Measurements from ENCODE around the gene CHTOP. TPM values are rescaled to one million over a fixed set of nuclear protein-coding genes. Genes with fewer than 3 reads are reported as not detected.
A peak's percentile ranks its signal among the peaks of the same experiment; 100 is the strongest.
"Not testable (repeated sequence)": the region's sequence is repeated elsewhere in the genome, so short reads cannot be mapped to it uniquely, and the experiment has no call there.

CHTOP gene
- 63.7 and 69.4 TPM in 2 replicates for total RNA-seq (2014; rRNA removed; shearing (Covaris generic))

DNA sequence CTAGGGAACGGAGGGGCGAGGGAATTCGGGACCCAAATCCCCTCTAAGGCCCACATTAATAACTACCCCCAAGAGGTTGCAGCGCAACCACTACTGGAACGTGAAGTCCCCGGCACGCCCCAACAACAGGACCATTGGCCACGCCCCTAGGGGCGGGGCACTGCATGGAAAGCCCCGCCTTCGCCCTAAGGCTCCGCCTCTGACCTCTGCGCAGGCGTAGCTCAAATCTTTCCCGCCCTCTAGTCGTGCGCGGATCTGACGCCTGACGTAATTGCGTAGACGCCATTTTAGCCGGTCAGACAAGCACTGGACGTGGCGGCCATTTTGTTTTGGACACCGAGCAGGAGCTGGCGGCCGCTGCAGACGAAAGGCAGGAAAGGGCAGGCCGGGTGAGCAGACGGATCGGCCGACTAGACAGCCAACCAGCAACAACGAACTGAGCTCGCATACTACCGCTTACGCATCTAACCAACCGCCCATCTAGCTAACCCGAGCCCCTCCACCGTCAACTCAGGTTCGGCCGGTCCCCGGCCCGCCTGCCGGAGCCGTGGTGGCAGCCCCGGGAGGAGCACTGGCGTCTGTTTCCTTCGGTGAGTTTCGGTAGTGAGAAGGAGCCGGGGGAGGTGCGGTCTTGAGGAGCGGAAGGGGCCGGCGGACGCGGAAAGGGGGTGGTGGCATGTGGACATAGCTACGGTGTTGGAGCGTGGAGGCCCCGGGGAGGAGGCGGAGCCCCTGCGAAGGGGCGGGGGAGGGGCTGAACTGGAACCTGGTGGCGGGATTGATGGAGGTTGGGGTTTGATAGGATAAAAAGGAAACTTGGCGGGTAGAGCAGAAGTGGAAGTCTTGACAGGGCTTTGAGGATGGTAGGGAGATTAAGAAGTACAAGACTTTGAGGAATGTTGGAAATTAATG is at the start of gene CHTOP:
Gene CHTOP, plus strand, starts transcription at position 313 of the 912 bp plus-strand sequence. CDS start 2,523 bp downstream, outside the sequence.
- DNase-seq (ENCODE audit: low spot score), result peak; percentile 99

DNA sequence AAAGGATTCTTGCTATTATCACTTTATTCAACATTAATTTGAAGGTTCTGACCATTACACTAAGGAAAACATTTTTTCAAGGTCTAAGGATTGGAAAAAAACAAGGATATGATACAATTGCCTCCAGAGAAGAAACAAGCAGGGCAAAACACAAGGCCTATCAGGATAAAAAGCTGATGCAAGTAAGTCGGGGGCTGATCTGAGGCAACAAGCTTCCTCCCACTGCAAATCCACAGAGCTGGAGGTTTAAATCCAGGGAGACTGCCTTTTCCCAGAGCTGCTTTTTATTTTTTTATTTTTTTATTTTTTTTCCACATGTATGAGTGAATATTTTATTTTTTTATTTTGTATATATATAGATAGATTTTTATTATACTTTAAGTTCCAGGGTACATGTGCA is 48.9 kb upstream of the CHTOP start:
- no peak for DNase-seq (ENCODE audit: low spot score)

GRCh38 chr1:153586347-153586746 is 47.5 kb upstream of the CHTOP start:
- DNase-seq (ENCODE audit: low spot score), result no peak

DNA sequence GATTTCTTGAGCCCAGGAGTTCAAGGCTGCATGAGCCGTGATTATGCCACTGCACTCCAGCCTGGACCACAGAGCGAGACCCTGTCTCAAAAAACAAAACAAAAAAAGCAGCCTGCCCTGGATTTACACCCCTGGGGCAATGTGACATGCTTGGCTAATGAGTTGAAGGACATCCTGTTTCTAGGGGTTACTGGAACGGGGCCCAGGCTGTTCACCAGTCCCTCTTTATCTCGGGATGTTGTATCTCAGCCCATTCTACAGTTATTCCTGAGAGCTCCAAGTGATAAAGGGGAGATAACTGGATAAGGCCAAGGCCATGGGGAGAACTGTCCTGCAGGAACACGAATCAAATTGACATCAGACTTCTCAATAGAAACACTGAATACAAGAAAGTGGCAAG is 46.6 kb upstream of the CHTOP start:
- DNase-seq (ENCODE audit: low spot score), result no peak

DNA sequence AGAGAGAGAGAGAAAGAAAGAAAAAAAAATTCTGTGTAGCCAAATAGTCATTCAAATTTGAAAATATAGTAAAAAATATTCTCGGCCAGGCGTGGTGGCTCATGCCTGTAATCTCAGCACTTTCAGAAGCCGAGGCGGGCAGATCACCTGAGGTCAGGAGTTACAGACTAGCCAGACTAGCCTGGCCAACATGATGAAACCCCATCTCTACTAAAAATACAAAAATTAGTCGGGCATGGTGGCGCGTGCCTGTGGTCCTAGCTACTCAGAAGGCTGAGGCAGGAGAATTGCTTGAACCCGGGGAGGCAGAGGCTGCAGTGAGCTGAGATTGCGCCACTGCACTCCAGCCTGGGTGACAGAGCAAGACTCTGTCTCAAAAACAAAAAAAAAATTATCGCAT is 45.8 kb upstream of the CHTOP start:
- DNase-seq (ENCODE audit: low spot score), result not testable (repeated sequence)

GRCh38 chr1:153588482-153588881 is 45.4 kb upstream of the CHTOP start:
- DNase-seq (ENCODE audit: low spot score), result no peak

GRCh38 chr1:153592748-153593147 is 41.1 kb upstream of the CHTOP start:
- DNase-seq (ENCODE audit: low spot score), result no peak

GRCh38 chr1:153597206-153597605 is 36.7 kb upstream of the CHTOP start:
- DNase-seq (ENCODE audit: low spot score), result no peak

- DNase-seq (ENCODE audit: low spot score), result no peak
These were observed 35.3 kb upstream of the CHTOP start for GRCh38 chr1:153598309-153599172.

DNA sequence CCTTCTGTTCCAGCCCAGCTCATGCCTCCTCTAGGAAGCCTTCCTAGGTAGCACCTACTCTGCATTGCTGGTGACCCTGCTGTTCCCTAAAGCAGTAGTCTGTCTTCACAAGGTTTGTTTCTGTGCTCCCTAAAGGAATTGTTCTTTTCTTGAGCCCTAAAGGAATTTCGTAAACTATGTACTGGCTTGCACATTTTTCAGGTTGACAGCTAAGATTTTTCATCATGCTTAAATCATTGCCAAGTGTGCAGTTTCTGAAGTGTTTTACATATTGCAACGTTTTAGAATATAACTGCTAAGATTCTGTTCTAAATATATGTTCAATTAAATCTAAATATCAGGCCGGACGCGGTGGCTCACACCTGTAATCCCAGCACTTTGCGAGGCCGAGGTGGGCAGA is 34.0 kb upstream of the CHTOP start:
- DNase-seq (ENCODE audit: low spot score), result no peak

GRCh38 chr1:153602749-153603148 is 31.1 kb upstream of the CHTOP start:
- no peak for DNase-seq (ENCODE audit: low spot score)

DNA sequence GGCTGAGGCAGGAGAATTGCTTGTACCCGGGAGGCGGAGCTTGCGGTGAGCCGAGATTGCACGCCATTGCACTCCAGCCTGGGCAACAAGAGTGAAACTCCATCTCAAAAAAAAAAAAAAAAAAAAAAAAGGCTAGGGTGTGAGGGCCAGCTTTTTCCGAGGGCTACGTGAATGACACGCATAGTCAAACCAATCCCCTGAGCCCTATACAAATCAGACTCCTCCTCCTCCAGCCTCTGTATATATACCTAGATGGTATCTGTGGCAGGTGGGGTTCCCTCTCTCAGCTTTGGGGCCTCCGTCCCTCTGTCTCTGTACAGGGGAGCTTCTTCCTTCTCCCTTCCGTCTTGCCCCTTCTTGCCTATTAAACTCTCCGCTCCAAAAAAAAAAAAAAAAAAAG is 27.7 kb upstream of the CHTOP start:
- DNase-seq (ENCODE audit: low spot score), result no peak

DNA sequence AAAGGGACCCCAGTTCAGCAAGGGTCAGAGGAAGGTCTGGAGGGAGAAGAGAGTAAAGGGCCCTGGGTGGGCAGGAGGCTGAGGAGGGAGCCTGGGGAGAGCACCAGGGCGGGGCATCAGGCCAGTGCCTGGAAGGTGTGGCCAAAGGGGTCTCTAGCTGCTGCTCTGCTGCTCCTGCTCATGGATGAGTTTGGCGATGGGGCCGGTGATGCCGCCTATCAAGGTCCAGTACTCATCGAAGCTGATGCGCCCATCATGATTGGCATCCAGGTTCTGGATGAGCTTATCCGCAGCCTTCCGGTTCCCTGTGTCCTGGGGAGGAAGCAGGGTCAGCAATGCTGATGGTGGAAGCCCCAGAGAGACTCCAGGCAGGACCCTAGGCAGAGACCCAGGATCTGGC is 26.5 kb upstream of the CHTOP start:
- DNase-seq (ENCODE audit: low spot score), result no peak

DNA sequence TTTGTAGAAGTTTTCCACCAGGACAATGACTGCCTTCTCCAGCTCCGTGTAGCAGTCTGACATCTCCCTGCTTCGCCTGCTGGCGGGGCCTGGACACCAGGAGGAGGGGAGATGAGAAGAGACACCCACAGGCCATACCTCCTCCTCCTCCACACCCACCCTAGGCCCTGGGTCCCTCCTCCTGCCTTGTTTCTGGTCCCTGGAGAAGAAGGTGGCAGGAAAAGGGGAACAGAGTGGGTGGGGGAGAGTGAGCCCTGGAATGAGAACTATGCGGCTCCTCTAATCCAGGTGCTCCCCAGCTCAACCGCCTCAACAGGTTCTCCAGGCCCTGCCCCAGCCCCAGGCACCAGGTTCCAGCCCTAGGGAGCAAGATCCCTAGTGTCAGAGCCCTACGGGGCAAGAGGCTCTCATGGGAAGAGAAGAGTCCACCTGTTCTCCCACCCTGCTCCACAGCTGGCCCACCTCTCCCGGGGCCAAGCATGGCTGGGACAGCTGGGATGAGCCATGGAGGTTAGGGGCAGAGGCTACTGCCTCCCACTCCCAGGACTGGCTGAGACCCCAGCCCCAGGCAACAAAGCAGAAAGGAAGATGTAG is 25.7 kb upstream of the CHTOP start:
- peak; percentile 70 for DNase-seq (ENCODE audit: low spot score)

GRCh38 chr1:153608742-153609584 is 24.9 kb upstream of the CHTOP start:
- DNase-seq (ENCODE audit: low spot score), result peak; percentile 83

GRCh38 chr1:153609585-153609907 is 24.3 kb upstream of the CHTOP start:
- no peak for DNase-seq (ENCODE audit: low spot score)

GRCh38 chr1:153610334-153610733 is 23.5 kb upstream of the CHTOP start:
- no peak for DNase-seq (ENCODE audit: low spot score)

DNA sequence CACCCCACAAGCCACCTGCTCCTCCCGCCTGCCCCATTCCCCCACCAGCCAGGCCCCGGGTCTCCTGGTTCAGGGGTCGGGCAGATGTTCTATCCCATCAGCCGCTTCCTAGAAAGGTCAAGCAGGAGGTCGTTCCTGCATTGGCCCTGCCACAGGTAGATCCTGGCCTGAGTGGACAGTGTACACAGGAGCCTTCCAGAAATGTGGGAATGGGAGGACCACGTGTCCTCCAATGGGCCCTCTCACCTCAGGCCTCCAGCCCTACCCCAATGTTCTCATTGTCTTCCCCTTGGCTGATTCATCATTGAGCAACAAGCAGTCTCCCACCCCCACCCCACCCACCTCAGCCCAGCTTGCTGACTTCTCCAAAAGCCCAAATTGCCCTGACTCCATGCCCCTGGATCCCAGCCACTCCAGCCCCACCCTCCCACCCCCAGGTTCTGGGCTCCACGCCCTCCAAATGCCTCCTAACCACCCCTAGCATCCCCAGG is 23.0 kb upstream of the CHTOP start:
- no peak for DNase-seq (ENCODE audit: low spot score)

DNA sequence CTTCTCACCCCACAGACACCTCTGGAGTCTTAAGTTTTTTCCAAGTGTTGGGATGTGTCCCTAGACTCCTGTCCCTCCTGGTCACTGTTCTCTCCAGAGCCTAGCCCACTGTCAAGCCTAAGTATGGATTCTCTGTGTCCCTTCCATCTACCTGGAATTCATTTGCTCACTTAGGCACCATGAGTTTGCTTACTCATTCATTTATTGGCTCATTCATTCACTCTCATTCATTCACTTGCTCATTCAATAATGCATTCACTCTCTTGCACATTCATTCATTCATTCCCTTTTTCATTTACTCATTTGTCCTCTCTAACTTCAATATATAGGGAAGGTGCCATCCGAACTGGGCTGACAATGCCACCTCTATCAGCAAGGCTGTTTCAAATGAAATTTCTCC is 22.5 kb upstream of the CHTOP start:
- DNase-seq (ENCODE audit: low spot score), result no peak

- no peak for DNase-seq (ENCODE audit: low spot score)
These were observed 21.6 kb upstream of the CHTOP start for GRCh38 chr1:153612111-153612754.
